Stomach (tissue), 9 donors: ENCODE data around the gene UBE2O. TPM values are rescaled to one million over a fixed set of nuclear protein-coding genes. Genes with fewer than 3 reads are reported as not detected.

Experiments
- DNase-seq, 2 donors: peaks; one replicate each; pipeline versions ENCODE4 v3.0.0 to v3.0.0-alpha.2; 2013 to 2019
- H3K27ac ChIP-seq, 5 donors: fragments of 200-600 bp in 4 of 5; sonication (generic) in 4 of 5; one replicate each; pipeline ENCODE4 v1.5.1; 2013 to 2019; ENCODE audit warnings: mild to moderate bottlenecking in 1 of 5, moderate library complexity in 1 of 5
- H3K27me3 ChIP-seq, 3 donors: fragments of 200-600 bp; sonication (generic); one replicate each; pipeline ENCODE4 v1.5.1; 2017 to 2019; ENCODE audit warnings: mixed run types in 1 of 3
- H3K36me3 ChIP-seq, 4 donors: fragments of 200-600 bp; sonication (generic); 1 replicate in 3 of 4; 2 replicates in 1 of 4; pipeline ENCODE4 v1.5.1; 2016 to 2019
- H3K4me1 ChIP-seq, 4 donors: fragments of 200-600 bp; sonication (generic); one replicate each; pipeline ENCODE4 v1.5.1; 2016 to 2019
- H3K4me3 ChIP-seq, 4 donors: fragments of 200-600 bp; sonication (generic) in 3 of 4; one replicate each; pipeline ENCODE4 v1.5.1; 2016 to 2019; ENCODE audit warnings: mild to moderate bottlenecking in 1 of 4
- H3K9me3 ChIP-seq, 4 donors: fragments of 200-600 bp; sonication (generic); one replicate each; pipeline ENCODE4 v1.5.1; 2016 to 2019
- EP300 ChIP-seq: sonication (generic); formaldehyde crosslinking; IDR thresholded peaks from one replicate; pipeline ENCODE4 v1.6.1; 2017; ENCODE audit warnings: antibody characterized with exemption
- POLR2A ChIP-seq, 4 donors: fragments of 450-650 bp; IDR thresholded peaks; one replicate each; pipeline ENCODE4 v1.6.1; 2016; ENCODE audit warnings: antibody characterized with exemption in 4 of 4, control low read depth in 2 of 4, mild to moderate bottlenecking in 1 of 4, moderate library complexity in 1 of 4
- POLR2AphosphoS5 ChIP-seq, 3 donors: sonication (generic); formaldehyde crosslinking; IDR thresholded peaks; one replicate each; pipeline ENCODE4 v1.6.1; 2016; ENCODE audit warnings: antibody characterized with exemption in 3 of 3
- WGBS, 5 donors: extraction: QIAGEN DNeasy Blood & Tissue Kit in 3 of 5; methylation state at CpG; one replicate each; pipeline versions ENCODE4 v1.1.5 to v1.1.7; 2013 to 2018; 5-methylcytosine and 5-hydroxymethylcytosine counted together
- intact Hi-C: fragments of 100-400 bp; cut with DNase I; formaldehyde crosslinking; loops from one replicate; pipeline ENCODE4 v1.15.1; 2023; ENCODE audit warnings: low total_unique reads
- polyA plus RNA-seq, 3 donors: library from polyadenylated mRNA; stranded (reverse); fragments of 200-250 nt; gene quantifications; one replicate each; pipeline ENCODE4 v1.2.3, GENCODE V29; 2013
- total RNA-seq, 5 donors: library from RNA; depleted of rRNA; stranded (reverse); fragments of >200 nt; gene quantifications; one replicate each; pipeline versions ENCODE4 v1.1.0 to v1.2.3, GENCODE V29; 2014 to 2016
- TF ChIP-seq, protein P1 (sequence below), 7 experiments: fragments of 450-650 bp in 4 of 7; fragments of 200-600 bp in 3 of 7; sonication (generic) in 3 of 7; IDR thresholded peaks; one replicate each; pipeline ENCODE4 v1.5.1; 2016 to 2019; ENCODE audit warnings: antibody characterized with exemption in 7 of 7, control low read depth in 2 of 7, mild to moderate bottlenecking in 1 of 7
- donor health status: healthy with polysubstance abuse.
- donor health status: Bipolar disorder and iron deficiency.
- donor health status: healthy.

UBE2O gene
- total and polyA plus RNA-seq, 8 donors, result 4.6 to 32.7 (median 11.9) TPM

DNA sequence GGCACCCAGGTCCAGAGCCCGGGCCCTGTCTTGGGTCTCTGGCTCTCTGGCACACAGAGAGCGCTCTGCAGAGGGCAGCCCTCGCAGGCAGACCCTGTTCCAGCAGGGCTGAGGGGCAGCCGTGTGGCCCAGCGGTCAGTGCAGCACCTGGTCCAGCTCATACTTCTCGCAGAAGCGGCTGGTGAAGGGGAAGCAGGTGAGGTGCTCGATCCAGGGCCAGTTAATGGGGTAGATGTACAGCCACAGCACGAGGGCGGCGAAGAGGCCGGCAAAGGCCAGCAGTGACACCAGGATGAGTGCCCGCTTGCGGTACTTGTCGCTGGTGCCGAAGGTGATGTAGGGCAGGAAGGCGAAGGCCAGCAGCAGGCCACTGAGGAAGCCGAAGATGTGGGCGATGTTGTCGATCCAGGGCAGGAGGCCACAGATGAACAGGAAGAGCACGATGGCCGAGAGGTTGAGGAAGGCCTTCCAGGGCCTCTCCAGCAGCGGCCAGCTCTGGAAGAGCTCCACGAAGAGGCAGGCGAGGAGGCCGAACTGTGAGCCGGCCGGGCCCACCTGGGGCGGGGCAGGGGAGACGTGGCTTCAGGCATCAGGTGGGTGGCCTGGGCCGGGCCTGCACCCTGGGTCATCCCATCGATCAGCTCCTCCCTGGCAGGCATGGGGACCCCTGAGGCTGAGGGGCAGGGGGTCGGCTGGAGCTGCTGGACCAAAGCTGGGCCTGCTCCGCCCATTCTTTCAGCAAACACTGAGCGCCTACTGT, 18.7 kb upstream of the UBE2O start:
- no peaks in the 10 kb centered on the region for H3K27me3 ChIP-seq
- no peaks in the 10 kb centered on the region for H3K9me3 ChIP-seq
- H3K4me3 ChIP-seq, result no peak overlapping the region
- TF ChIP-seq, protein P1, sequence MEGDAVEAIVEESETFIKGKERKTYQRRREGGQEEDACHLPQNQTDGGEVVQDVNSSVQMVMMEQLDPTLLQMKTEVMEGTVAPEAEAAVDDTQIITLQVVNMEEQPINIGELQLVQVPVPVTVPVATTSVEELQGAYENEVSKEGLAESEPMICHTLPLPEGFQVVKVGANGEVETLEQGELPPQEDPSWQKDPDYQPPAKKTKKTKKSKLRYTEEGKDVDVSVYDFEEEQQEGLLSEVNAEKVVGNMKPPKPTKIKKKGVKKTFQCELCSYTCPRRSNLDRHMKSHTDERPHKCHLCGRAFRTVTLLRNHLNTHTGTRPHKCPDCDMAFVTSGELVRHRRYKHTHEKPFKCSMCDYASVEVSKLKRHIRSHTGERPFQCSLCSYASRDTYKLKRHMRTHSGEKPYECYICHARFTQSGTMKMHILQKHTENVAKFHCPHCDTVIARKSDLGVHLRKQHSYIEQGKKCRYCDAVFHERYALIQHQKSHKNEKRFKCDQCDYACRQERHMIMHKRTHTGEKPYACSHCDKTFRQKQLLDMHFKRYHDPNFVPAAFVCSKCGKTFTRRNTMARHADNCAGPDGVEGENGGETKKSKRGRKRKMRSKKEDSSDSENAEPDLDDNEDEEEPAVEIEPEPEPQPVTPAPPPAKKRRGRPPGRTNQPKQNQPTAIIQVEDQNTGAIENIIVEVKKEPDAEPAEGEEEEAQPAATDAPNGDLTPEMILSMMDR (IDR thresholded peaks at IDR 0.05), result no peak
- TF ChIP-seq POLR2AphosphoS5 (IDR thresholded peaks at IDR 0.05) (no peak), POLR2A (IDR thresholded peaks at IDR 0.05) (no peak), EP300 (no peak)
- H3K27ac ChIP-seq, result no peak overlapping the region
- intact Hi-C loops, result no loop called here
- DNase-seq, result no peak
- 86 to 93% (median 91%) methylated on average over 26 to 35 of the region's 35 CpGs for WGBS, 5 donors
- H3K4me1 ChIP-seq, result no peaks in the 10 kb centered on the region
- H3K36me3 ChIP-seq, result peaks cover 5 to 58% (median 51%) of the 10 kb centered on the region in 4 donors

DNA sequence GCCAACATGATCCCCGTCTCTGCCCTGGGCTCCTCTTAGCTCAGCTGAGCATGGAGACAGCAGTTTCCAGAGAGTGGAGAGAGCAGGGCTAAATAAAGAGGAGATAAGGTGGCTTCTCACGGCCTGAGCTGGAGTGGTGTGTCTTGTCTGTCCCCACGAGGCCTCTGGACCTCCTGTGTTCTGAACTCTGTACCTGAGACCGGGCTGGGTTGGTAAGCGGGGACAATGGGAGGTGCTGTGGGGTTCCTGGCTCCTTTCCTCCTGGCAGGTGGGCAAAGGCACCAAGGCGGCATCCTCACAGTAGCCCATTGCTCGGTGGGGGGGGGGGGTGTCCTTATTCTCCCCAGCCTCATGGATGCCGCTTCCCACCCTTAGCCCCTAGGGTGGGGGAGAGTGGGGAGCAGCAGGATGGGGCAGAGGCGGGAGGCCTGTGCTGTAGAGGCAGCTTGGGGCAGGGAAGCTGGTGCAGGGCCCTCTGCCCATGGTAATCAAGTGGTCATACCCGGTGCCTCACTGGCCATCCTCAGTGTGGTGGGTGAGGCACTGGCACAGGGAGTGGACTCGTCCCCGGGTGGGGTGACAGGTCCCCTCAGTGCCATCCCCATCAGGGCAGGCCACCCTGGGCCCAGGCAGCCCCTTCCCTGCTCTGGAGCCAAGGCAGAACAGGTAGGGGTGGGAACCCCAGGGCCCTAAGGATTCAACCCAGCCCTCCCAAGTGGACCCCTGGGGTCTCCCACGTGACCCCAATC, 17.2 kb upstream of the UBE2O start:
- H3K27ac ChIP-seq, result no peak overlapping the region
- peaks cover 5 to 52% (median 47%) of the 10 kb centered on the region in 4 donors for H3K36me3 ChIP-seq
- peaks cover 0 to 11% (median 2%) of the 10 kb centered on the region in 4 donors for H3K4me1 ChIP-seq
- DNase-seq, result no peak
- WGBS, 5 donors, result 71 to 87% (median 83%) methylated on average over 9 to 13 of the region's 13 CpGs
- no peaks in the 10 kb centered on the region for H3K27me3 ChIP-seq
- TF ChIP-seq POLR2A (IDR thresholded peaks at IDR 0.05) (no peak), EP300 (no peak), POLR2AphosphoS5 (IDR thresholded peaks at IDR 0.05) (no peak)
- TF ChIP-seq, protein P1 (IDR thresholded peaks at IDR 0.05), result no peak
- no peaks in the 10 kb centered on the region for H3K9me3 ChIP-seq
- intact Hi-C loops, result no loop called here
- H3K4me3 ChIP-seq, result no peak overlapping the region

DNA sequence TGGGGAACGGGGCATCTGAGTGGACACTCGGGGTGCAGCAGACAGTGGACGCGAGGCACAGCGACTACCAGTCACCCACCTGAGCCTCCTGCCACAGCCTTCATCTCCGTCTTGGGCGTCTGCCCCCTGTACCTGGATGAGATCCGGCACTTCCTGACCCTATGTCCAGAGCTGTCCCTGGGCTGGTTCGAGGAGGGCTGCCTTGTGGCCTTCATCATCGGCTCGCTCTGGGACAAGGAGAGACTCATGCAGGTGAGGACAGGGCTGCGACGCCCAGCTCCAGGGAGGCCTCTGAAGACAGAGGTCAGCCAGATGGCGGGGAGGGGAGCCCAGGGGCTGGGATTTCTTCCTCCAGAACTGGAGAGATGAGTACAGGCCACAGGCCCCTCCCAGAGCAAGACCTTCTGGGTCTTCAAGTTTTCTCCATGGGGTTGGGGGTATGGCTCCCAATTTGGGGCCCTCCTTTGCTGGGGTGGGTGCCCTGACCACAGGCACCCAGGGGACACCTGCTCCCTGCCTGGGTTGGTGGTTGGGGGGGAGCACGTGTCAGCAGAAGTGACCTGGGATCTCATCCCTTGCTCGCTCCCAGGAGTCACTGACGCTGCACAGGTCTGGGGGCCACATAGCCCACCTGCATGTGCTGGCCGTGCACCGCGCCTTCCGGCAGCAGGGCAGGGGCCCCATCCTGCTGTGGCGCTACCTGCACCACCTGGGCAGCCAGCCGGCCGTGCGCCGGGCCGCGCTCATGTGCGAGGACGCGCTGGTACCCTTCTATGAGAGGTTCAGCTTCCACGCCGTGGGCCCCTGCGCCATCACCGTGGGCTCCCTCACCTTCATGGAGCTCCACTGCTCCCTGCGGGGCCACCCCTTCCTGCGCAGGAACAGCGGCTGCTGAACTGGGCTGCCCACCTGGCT, 16.4 kb upstream of the UBE2O start:
- Histone ChIP-seq H3K27ac (no peak overlapping the region), H3K27me3 (no peaks in the 10 kb centered on the region), H3K4me1 (peaks cover 0 to 11% (median 2%) of the 10 kb centered on the region in 4 donors), H3K9me3 (no peaks in the 10 kb centered on the region), H3K36me3 (peaks cover 5 to 43% (median 39%) of the 10 kb centered on the region in 4 donors), H3K4me3 (no peak overlapping the region)
- no peak for TF ChIP-seq POLR2A (IDR thresholded peaks at IDR 0.05)
- TF ChIP-seq EP300, result no peak
- TF ChIP-seq POLR2AphosphoS5 (IDR thresholded peaks at IDR 0.05), result no peak
- TF ChIP-seq, protein P1 (IDR thresholded peaks at IDR 0.05), result no peak
- DNase-seq, result no peak
- 89 to 93% (median 91%) methylated on average over 27 to 38 of the region's 38 CpGs for WGBS, 5 donors
- intact Hi-C loops, result no loop called here

DNA sequence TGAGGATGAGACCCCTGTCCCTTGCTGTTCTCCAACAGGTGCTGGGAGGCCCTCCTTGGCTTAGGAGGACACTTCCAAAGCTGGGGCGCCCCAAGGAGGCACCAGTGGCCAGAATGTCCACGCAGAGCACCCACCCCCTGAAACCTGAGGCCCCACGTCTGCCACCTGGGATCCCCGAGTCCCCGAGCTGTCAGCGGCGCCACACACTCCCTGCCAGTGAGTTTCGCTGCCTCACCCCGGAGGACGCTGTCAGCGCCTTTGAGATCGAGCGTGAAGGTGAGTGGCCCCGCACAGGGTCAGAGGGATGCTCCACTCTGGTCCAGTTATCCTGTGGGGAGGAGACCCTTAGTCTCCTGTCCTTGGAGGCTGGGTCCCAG, 15.7 kb upstream of the UBE2O start:
- Histone ChIP-seq H3K9me3 (no peaks in the 10 kb centered on the region), H3K4me3 (no peak overlapping the region), H3K4me1 (peaks cover 0 to 11% (median 2%) of the 10 kb centered on the region in 4 donors), H3K27ac (no peak overlapping the region), H3K27me3 (no peaks in the 10 kb centered on the region), H3K36me3 (peaks cover 2 to 36% (median 32%) of the 10 kb centered on the region in 4 donors)
- intact Hi-C loops, result no loop called here
- TF ChIP-seq, protein P1 (IDR thresholded peaks at IDR 0.05), result no peak
- TF ChIP-seq EP300 (no peak), POLR2AphosphoS5 (IDR thresholded peaks at IDR 0.05) (no peak), POLR2A (IDR thresholded peaks at IDR 0.05) (no peak)
- WGBS, 5 donors, result 86 to 92% (median 89%) methylated on average over 9 to 14 of the region's 14 CpGs
- no peak for DNase-seq
